ENCODE results near the gene RBBP8NL.

The RBBP8NL gene

DNA sequence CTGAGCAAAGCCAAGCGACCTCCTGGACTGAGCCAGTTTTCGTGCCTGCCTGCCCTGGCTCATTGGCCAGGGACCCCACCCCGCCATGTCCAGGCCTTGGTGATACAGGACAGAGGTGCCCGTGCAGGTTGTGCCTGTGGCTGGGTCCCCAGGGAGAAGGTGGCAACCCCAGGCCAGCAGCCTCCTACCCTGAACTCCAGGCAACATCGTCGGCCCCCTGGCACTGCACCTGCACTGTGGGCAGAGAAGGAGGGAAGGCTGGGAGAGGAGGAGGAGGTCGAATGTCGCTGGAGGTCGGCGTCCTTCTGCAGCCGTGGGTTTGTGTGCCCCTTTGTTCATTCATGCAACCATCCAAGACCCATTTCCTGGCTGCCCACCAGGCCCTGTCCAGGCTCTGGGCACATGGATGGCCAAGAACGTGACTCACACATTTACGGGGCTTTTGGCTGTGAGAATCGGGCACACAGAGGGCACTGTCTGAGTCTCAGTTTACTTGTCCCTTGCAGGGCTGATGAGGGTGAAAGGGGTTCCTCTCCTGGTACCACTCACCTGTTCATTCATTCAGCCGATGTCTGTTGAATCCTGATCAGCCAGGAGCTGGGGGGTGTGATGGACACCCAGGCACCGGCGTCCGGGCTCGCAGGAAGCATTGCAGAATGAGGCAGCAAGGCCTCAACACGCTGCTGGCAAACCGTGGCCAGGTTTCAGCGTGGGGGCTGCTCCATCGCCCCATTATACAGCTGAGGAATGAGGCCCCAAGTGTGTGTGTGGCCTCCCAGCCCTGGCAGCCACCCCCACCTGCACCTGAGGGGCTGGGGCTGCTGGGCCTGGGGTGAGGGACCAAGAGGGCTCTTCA, 2.3 kb upstream of the RBBP8NL start:
- no peak overlapping the region for H3K9ac ChIP-seq (ENCODE audit: low read depth, low read length, poor library complexity, severe bottlenecking)
- H3K4me3 ChIP-seq (ENCODE audit: low read length, poor library complexity, severe bottlenecking) = no peak overlapping the region
- no peaks in the 10 kb centered on the region for H3K79me2 ChIP-seq (ENCODE audit: insufficient read depth, low read length)
- TF ChIP-seq, protein P1, sequence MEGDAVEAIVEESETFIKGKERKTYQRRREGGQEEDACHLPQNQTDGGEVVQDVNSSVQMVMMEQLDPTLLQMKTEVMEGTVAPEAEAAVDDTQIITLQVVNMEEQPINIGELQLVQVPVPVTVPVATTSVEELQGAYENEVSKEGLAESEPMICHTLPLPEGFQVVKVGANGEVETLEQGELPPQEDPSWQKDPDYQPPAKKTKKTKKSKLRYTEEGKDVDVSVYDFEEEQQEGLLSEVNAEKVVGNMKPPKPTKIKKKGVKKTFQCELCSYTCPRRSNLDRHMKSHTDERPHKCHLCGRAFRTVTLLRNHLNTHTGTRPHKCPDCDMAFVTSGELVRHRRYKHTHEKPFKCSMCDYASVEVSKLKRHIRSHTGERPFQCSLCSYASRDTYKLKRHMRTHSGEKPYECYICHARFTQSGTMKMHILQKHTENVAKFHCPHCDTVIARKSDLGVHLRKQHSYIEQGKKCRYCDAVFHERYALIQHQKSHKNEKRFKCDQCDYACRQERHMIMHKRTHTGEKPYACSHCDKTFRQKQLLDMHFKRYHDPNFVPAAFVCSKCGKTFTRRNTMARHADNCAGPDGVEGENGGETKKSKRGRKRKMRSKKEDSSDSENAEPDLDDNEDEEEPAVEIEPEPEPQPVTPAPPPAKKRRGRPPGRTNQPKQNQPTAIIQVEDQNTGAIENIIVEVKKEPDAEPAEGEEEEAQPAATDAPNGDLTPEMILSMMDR (conservative IDR thresholded peaks at IDR 0.05; ENCODE audit: low read length) = no peak
- no peak for TF ChIP-seq EZH2phosphoT487 (IDR thresholded peaks at IDR 0.05; ENCODE audit: borderline replicate concordance)
- H2AFZ ChIP-seq (ENCODE audit: low read length) = no peak overlapping the region
- no peaks in the 10 kb centered on the region for H3K9me3 ChIP-seq (ENCODE audit: insufficient read depth, low read depth, low read length)
- H3K4me1 ChIP-seq (ENCODE audit: insufficient read depth, low read length, poor library complexity, severe bottlenecking) = no peaks in the 10 kb centered on the region
- H3K36me3 ChIP-seq (ENCODE audit: insufficient read depth, low read length) = no peaks in the 10 kb centered on the region
- no peaks in the 10 kb centered on the region for H3F3A ChIP-seq (ENCODE audit: low read depth)
- H4K20me1 ChIP-seq (ENCODE audit: insufficient read depth, low read length, poor library complexity, severe bottlenecking) = no peaks in the 10 kb centered on the region
- no peaks in the 10 kb centered on the region for H3K27me3 ChIP-seq (ENCODE audit: insufficient read depth, low read length, poor library complexity, severe bottlenecking)
- no peak overlapping the region for H3K4me2 ChIP-seq (ENCODE audit: low read depth, low read length, poor library complexity, severe bottlenecking)
- no peaks in the 10 kb centered on the region for H3K9me2 ChIP-seq (replicated peaks; ENCODE audit: low read depth, low read length)

GRCh38 chr20:62428396-62429295, 1.3 kb upstream of the RBBP8NL start:
- Histone ChIP-seq H3K4me1 (ENCODE audit: insufficient read depth, low read length, poor library complexity, severe bottlenecking) (no peaks in the 10 kb centered on the region), H3K36me3 (ENCODE audit: insufficient read depth, low read length) (no peaks in the 10 kb centered on the region), H3K4me2 (ENCODE audit: low read depth, low read length, poor library complexity, severe bottlenecking) (no peak overlapping the region), H2AFZ (ENCODE audit: low read length) (no peak overlapping the region), H3K4me3 (ENCODE audit: low read length, poor library complexity, severe bottlenecking) (no peak overlapping the region), H3K79me2 (ENCODE audit: insufficient read depth, low read length) (no peaks in the 10 kb centered on the region), H4K20me1 (ENCODE audit: insufficient read depth, low read length, poor library complexity, severe bottlenecking) (no peaks in the 10 kb centered on the region), H3K27me3 (ENCODE audit: insufficient read depth, low read length, poor library complexity, severe bottlenecking) (no peaks in the 10 kb centered on the region), H3F3A (ENCODE audit: low read depth) (no peaks in the 10 kb centered on the region), H3K9me2 (replicated peaks; ENCODE audit: low read depth, low read length) (no peaks in the 10 kb centered on the region), H3K9me3 (ENCODE audit: insufficient read depth, low read depth, low read length) (no peaks in the 10 kb centered on the region), H3K9ac (ENCODE audit: low read depth, low read length, poor library complexity, severe bottlenecking) (no peak overlapping the region)
- TF ChIP-seq EZH2phosphoT487 (IDR thresholded peaks at IDR 0.05; ENCODE audit: borderline replicate concordance) = no peak
- TF ChIP-seq, protein P1 (conservative IDR thresholded peaks at IDR 0.05; ENCODE audit: low read length) = no peak

GRCh38 chr20:62428002-62428372, 648 bp upstream of the RBBP8NL start:
- Histone ChIP-seq H3K36me3 (ENCODE audit: insufficient read depth, low read length) (no peaks in the 10 kb centered on the region), H3K4me3 (ENCODE audit: low read length, poor library complexity, severe bottlenecking) (no peak overlapping the region), H3K27me3 (ENCODE audit: insufficient read depth, low read length, poor library complexity, severe bottlenecking) (no peaks in the 10 kb centered on the region), H3K9me2 (replicated peaks; ENCODE audit: low read depth, low read length) (no peaks in the 10 kb centered on the region), H3K4me2 (ENCODE audit: low read depth, low read length, poor library complexity, severe bottlenecking) (no peak overlapping the region), H3K4me1 (ENCODE audit: insufficient read depth, low read length, poor library complexity, severe bottlenecking) (no peaks in the 10 kb centered on the region), H2AFZ (ENCODE audit: low read length) (no peak overlapping the region), H3K9me3 (ENCODE audit: insufficient read depth, low read depth, low read length) (no peaks in the 10 kb centered on the region), H3K79me2 (ENCODE audit: insufficient read depth, low read length) (no peaks in the 10 kb centered on the region), H3F3A (ENCODE audit: low read depth) (no peaks in the 10 kb centered on the region), H3K9ac (ENCODE audit: low read depth, low read length, poor library complexity, severe bottlenecking) (no peak overlapping the region), H4K20me1 (ENCODE audit: insufficient read depth, low read length, poor library complexity, severe bottlenecking) (no peaks in the 10 kb centered on the region)
- no peak for TF ChIP-seq EZH2phosphoT487 (IDR thresholded peaks at IDR 0.05; ENCODE audit: borderline replicate concordance)
- TF ChIP-seq, protein P1 (conservative IDR thresholded peaks at IDR 0.05; ENCODE audit: low read length) = no peak
